ENCODE data around the gene TCEANC. TPM values are rescaled to one million over a fixed set of nuclear protein-coding genes. Genes with fewer than 3 reads are reported as not detected.
"Not testable (repeated sequence)": the region's sequence is repeated elsewhere in the genome, so short reads cannot be mapped to it uniquely, and the experiment has no call there.

The TCEANC gene, protein sequence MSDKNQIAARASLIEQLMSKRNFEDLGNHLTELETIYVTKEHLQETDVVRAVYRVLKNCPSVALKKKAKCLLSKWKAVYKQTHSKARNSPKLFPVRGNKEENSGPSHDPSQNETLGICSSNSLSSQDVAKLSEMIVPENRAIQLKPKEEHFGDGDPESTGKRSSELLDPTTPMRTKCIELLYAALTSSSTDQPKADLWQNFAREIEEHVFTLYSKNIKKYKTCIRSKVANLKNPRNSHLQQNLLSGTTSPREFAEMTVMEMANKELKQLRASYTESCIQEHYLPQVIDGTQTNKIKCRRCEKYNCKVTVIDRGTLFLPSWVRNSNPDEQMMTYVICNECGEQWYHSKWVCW
- total RNA-seq (2014; rRNA removed; shearing (Covaris generic)) = 3.5 and 4.4 TPM in 2 replicates

DNA sequence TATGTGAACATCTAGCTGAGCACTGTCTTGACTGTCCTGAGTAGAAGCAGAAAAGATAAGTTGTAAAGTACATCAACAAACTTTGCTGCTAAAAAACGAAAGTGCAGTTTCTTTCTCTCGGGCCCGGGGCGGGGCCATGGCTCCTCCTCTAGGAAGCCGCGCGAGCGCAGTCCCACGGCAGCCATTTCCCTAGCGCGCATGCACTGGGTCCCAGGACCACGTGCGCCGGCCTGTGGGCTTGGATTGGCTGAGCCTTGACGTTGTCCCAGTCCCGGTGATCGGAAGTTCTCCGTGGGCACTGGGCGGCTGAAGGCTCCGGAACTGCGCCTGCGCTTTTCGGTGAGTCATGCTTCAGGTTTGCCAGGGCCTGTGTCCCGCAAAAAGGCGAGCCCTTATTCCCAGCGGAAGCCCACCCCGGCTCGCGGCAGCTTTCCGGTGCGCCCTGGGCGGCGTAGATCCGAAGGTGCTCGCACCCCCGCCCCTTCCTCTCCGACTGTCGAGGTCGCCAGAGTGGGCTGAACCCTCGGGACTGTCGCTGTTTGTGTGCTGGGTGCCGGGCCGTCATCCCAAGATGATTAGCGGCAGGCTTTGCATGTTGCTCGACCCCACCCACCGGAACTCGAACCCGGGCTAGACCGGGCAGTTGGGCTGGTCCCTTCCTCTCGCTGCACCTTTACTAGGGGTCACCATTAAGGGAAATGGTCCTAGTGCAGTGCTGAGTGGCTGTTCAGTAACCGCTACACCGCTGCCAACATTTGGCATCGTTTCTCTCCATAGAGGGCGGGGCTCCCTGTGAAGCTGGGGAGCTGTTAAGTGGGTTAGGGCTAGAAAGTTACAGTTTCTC is at the start of gene TCEANC:
Gene TCEANC (plus strand): TSS at position 292 of the 844 bp plus-strand sequence. CDS start 9,368 bp downstream, outside the sequence.
- peak; percentile 97 for DNase-seq (ENCODE audit: low spot score)

- DNase-seq (ENCODE audit: low spot score) = no peak
These were observed 47.3 kb upstream of the TCEANC start for GRCh38 chrX:13605611-13606010.

DNA sequence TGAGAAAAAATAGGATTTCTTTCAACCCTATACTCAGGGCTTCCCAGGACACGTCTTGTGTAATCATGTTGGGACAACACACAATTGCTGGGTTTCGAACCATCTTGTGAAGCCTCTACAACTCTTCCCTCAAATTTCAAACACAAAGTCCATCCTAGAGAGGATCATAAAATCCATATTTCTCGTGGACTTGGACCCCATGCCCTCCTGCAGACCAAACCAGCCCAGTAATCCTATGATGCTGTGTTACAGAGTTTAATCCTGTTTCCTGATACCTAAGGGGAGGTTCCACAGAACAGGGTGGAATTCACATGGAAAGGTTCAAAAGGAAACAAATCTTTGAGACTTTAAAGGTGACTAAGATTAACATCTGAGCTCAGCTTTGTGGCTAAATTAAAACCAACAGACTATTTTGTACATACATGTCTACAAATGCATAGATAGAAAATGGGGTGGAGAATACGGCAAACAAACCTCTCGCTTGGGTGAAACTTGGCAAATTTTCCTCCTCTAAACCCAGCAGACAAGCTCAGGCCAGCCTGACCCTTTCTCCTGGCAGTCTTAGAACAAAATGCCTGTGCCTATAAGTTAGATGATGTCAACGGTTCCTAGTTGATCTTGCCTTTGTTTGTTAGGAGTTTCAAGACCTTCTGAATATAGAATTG is 45.5 kb upstream of the TCEANC start:
- no peak for DNase-seq (ENCODE audit: low spot score)

DNA sequence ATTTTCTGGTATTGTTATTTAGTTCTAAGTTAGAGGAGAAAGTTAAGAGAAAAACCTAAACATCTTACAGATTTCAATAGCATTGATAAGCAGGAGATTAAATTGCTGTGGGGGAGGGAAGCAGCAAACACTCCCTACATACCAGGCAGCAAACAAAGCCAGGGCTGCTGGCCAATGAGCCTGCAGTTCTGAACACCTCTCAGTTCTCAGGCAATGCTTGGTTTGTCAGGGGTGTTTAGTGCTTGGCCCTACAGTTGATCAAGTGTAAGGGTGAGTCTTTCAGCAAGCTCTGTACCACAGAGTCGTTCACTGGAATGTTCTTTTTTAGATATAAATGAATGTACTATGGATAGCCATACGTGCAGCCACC is 45.0 kb upstream of the TCEANC start:
- no peak for DNase-seq (ENCODE audit: low spot score)

- DNase-seq (ENCODE audit: low spot score) = no peak
These were observed 38.8 kb upstream of the TCEANC start for GRCh38 chrX:13614154-13614553.

- no peak for DNase-seq (ENCODE audit: low spot score)
These were observed 32.7 kb upstream of the TCEANC start for GRCh38 chrX:13620207-13620606.

- no peak for DNase-seq (ENCODE audit: low spot score)
These were observed 30.5 kb upstream of the TCEANC start for GRCh38 chrX:13622401-13622964.

DNA sequence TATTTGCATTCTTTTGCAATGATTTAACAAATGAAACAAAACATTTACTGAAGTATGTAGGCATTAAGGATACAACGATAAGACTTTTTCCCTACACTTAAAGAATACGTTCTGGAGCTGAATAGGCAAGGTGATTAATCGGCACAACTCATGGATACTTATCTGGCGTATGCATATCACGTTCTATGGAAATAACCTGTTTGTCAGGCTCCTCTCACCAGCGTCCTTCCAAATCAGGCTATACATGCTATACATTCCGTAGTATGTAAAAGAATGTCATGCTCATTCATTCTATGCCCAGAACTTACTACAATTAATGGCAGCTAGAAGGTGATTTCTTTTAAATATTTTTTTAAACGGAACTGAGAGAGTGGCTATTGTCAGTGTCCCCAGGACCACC is 25.6 kb upstream of the TCEANC start:
- no peak for DNase-seq (ENCODE audit: low spot score)

GRCh38 chrX:13637224-13637623 is 15.7 kb upstream of the TCEANC start:
- not testable (repeated sequence) for DNase-seq (ENCODE audit: low spot score)

DNA sequence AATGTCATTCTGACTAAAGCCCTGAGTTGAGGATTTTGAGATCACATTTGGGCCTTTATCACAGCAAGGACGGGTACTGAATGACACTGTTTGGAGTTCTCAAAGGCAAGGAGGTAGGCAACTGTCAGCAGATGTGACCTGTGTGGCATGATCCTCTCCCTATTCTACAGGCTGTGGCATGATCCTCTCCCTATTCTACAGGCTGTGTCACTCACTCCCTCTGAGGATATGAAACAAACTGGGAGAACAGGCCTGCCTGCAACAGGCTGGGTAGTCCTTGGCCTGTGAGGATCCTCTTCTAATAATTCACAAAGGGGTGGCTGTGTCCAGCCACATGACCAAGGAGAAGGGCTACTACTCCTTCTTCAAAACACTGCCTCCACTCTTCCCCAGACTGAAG is 14.9 kb upstream of the TCEANC start:
- DNase-seq (ENCODE audit: low spot score) = no peak

DNA sequence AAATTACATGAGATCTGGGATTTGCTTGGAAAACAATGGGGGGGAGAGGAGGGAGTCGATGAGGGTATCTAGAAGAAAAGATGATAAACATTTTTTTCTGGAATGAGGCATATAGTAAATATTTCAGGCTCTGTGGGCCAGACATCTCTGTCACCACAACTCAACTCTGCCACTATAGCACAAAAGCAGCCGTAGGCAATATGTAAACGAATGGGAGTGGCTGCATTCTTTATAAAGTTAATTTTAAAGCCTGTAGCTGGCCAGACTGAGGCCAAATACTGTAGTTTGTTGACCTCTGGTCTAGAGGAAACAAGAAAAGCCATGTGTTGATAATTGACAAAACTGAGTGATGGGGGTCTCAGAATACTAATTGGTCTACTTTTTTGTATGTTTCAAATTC is 14.1 kb upstream of the TCEANC start:
- no peak for DNase-seq (ENCODE audit: low spot score)

DNA sequence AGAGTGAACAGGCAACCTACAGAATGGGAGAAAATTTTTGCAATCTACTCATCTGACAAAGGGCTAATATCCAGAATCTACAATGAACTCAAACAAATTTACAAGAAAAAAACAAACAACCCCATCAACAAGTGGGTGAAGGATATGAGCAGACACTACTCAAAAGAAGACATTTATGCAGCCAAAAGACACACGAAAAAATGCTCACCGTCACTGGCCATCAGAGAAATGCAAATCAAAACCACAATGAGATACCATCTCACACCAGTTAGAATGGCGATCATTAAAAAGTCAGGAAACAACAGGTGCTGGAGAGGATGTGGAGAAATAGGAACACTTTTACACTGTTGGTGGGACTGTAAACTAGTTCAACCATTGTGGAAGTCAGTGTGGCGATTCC is 11.3 kb upstream of the TCEANC start:
- not testable (repeated sequence) for DNase-seq (ENCODE audit: low spot score)

DNA sequence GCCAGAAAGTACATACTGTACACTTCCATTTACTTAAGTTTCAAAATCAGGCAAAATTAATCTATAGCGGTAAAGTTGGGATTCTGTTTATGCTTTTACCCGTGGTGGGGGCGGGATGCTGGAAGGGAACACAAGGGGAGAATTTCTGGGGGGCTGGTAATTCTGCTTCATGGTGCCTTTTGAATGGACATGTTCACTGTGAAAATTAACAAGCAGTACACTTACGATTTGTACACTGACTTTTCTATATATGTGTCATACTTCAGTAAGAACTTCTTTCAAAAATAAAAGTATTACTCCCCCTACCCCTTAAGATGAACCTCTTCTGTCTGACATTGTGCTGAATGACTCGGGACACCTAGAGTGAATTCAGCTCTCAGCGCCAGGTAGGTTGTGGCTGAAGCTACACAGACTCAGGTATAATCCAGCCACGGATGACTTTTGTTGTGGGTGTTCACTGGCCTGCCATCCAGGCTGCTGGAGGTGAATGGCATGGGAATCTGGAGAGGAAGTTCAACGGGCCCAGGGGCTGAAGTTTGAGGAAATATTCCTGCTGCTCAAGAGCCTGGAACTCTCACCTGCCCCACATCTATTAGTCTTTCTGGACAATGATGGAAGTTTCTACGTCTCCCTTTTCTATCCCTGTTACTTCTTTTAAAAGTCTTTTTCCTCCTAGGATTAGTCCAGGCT is 7.3 kb upstream of the TCEANC start:
- no peak for DNase-seq (ENCODE audit: low spot score)

DNA sequence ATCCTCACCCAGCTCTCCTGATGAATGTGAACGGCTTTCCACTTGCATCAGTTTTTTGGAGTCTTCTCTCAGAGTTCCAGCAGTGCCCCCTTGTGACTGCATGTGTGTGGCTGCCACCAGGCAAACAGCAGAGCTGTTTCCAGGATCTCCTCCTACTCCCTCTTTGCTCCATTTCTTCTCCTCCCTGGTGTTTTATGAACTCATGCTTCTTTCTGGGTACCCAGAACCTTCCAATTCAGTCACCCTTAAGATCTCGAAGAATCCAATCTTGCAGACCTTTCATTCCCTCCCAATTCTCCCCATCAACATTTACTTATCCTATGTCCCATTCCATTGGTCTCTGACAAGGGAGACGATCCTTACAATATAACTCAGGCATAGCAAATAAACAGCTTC is 6.8 kb upstream of the TCEANC start:
- DNase-seq (ENCODE audit: low spot score) = peak; percentile 67

GRCh38 chrX:13647709-13648212 is 5.2 kb upstream of the TCEANC start:
- DNase-seq (ENCODE audit: low spot score) = peak; percentile 67

- DNase-seq (ENCODE audit: low spot score) = not testable (repeated sequence)
These were observed 4.6 kb upstream of the TCEANC start for GRCh38 chrX:13648336-13648735.

- DNase-seq (ENCODE audit: low spot score) = no peak
These were observed 3.1 kb upstream of the TCEANC start for GRCh38 chrX:13649838-13650237.

GRCh38 chrX:13650318-13650717 is 2.6 kb upstream of the TCEANC start:
- DNase-seq (ENCODE audit: low spot score) = no peak

DNA sequence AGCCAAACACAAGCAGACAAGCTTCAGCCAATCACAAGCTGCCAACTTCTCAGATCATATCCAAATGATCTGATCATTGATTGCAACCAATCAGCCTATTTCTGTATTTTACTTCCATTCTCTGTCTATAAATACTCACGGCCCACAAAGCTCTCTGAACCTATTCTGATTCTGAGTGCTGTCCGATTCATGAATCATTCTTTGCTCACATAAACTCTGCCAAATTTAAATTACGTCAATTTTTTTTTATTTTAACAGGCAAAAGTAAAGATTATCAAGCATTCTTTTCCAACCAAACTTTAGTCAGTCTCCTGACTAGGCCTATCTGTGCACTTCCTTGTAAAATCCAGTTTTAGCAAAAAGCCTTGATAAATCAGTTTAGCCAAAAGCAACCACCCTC is 1.8 kb upstream of the TCEANC start:
- no peak for DNase-seq (ENCODE audit: low spot score)

DNA sequence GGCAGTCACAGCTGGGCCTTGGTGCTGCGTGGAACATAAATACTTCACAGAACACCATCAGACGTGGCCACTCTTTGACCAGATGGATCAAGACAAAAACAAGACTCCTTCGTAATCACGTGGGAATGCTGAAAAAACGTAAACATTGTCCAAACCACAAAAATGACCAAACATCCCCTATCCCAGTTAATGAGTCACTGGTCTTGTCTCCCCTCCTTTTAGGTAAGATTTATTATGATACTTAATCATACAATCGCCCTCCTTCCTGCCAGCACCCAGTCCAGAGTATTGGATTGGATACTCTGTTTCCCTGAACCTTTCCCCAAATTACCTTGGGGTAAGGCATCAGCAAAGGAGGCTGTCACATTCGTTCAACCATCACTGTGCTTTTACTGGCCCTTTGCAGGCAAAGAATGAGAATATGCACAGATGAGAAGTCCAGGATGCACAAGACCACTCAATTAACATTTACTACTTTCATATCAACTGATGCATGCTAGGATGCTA is 601 bp upstream of the TCEANC start:
- DNase-seq (ENCODE audit: low spot score) = peak; percentile 82

DNA sequence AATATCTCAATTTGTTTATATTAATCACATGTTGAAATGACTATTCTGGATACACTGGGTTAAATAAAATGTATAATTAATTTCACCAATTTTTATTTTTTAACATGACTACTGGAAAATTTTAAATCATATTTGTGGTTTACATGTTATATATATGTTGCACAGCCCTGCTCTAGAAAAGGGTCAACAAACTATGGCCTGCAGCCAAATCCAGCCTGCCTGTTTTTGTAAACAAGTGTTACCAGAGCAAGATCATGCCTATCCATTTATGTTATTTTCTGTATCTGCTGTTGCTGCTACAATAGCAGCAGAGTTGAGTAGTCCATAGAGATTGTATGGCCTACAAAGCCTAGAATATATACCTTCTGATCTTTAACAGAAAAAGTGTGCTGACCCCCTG is 1.2 kb downstream of the TCEANC start:
- DNase-seq (ENCODE audit: low spot score) = no peak
